HG03342 (cell line): ENCODE data around the gene TIGIT.

Experiments used
- ATAC-seq: cut with Tn5 transposase; IDR thresholded peaks from one replicate; pipeline ENCODE4 v1.9.1; 2021; ENCODE audit warnings: mild to moderate bottlenecking, moderate library complexity; ENCODE audit not compliant: unreplicated experiment

The TIGIT gene

DNA sequence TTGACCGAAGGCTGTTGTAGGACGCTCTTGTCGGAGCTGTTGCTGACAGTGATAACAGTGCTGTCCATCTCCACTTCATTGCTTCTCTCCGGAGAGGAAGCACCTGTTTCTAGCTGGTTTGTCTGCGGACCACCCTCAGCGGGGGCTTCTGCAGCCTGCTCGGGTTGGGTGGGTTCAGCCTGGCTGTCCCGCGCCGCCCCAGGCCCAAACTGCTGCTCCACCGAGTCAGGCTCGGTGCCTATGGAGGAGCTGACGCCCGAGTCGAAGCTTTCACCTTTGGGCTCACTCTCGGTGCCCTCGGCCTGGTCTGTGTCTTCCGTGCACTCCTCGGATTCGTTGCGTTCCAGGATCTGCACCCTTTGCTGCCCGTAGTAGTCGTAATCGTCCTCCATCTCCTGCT is 56.9 kb downstream of the TIGIT start:
- ATAC-seq = no peak

DNA sequence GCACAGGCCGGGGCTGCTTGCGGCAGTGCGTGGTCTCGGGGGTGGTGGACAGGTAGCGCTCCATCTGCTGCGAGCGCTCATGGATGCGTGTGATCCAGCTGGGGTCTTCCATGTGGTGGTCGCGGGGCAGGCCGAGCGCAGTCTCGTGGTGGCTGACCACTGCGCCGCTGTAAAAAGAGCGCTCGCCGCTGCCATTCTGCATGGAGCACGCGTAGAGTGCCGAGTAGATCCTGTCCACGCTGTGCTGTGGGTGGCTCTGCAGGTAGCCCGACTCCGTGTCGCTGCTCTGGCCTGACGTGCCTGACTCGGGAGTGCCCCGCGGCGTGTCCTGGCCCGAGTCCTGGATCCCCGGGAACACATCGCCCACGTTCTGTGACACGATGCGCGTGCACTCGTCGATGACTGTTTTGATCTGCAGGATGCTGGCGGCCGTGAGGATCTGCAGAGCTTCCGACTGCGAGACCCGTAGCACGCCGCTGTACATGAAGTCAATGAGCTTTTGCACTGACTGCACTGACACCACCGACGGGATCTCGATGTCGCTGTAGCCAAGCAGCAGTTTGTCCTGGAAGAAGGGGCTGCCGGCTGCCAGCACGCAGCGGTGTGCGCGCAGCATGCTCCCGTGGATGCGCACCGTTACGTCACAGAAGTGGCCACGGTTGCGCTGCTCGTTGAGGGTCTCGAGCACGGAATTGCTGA is 57.4 kb downstream of the TIGIT start:
- no peak for ATAC-seq

DNA sequence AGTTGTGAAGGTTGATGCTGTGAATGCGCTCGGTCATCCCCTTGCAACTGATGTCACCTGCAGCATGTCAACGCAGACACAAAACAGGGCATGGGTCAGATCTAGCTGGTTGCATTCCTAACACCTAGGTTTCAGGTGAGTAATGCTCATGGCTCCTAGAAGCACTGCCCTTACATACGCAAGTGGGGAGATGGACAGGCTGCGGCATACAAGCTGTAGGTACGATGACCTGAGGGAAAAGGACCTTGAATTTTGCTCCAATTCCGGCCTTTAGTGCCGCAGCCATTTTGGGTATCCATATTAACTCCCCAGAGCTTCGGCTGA is 58.0 kb downstream of the TIGIT start:
- no peak for ATAC-seq

DNA sequence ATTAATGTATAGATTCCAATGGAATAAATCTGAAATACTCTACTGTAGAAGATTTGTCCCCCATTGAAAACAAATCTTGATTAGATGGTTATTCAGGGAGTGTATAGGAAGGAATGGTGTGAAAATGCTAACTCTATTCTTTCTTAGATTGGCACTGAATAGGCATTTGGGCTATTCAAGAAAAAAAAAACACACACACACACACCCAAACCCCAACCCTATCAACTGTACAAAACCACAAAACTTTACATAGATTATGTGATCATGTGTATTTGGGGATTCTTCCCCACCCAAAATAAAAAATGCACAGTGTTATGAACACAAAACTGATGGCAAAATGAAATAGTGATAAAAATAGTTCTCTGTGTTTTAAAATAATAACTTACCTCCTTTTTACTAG is 61.8 kb downstream of the TIGIT start:
- no peak for ATAC-seq

DNA sequence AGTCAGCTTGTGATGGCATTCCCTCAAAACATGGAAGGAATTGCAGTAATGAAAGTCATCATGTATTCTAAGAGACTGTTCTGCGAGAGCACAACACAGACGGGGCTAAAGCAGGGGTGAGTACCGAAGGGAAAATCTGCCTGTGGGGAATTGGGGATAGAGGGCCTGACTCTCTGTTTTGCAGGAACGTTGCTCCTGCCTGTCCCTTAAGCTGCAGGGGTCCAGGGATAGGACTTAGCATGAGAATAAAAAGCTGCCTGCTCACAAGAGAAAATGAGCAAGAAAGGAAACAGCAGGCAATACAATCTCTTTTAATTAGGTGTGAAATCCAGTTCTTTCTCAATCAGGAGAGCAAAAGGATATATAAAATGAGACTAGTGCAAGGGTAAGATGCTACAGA is 62.2 kb downstream of the TIGIT start:
- ATAC-seq = no peak

DNA sequence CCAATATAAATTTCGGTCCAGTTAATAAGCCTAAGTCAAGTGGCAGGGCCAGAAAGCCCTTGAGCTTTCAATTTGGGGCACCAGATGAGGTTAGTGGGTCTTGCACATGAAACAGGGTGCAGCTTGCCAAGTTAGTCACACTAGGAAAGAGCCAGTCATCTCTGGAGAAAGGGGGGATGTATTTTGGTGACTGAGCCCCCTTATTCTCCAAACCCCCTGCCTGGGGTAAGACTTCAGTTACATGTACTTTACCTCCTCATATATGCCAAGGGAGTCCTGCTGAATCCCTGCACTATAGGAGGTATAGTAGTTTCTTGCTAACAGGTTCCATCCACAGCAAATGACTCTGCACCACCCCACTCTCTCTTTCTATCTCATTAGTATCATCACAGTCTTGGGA is 62.7 kb downstream of the TIGIT start:
- ATAC-seq = no peak
